B cell (primary cell): ENCODE results near the gene S1PR2.
"Not testable (repeated sequence)": the region's sequence is repeated elsewhere in the genome, so short reads cannot be mapped to it uniquely, and the experiment has no call there.

ENCODE experiments used
- EZH2 ChIP-seq: IDR thresholded peaks from 2 replicates; pipeline ENCODE4 v1.6.1; 2012; ENCODE audit warnings: borderline replicate concordance, low read depth, mild to moderate bottlenecking, moderate library complexity, low read length; ENCODE audit not compliant: insufficient read depth, poor library complexity, severe bottlenecking
- TF ChIP-seq, protein P1 (sequence below): fragments of 200-600 bp; IDR thresholded peaks from one replicate; pipeline ENCODE4 v1.8.0; 2022; ENCODE audit warnings: antibody characterized with exemption, mild to moderate bottlenecking

DNA sequence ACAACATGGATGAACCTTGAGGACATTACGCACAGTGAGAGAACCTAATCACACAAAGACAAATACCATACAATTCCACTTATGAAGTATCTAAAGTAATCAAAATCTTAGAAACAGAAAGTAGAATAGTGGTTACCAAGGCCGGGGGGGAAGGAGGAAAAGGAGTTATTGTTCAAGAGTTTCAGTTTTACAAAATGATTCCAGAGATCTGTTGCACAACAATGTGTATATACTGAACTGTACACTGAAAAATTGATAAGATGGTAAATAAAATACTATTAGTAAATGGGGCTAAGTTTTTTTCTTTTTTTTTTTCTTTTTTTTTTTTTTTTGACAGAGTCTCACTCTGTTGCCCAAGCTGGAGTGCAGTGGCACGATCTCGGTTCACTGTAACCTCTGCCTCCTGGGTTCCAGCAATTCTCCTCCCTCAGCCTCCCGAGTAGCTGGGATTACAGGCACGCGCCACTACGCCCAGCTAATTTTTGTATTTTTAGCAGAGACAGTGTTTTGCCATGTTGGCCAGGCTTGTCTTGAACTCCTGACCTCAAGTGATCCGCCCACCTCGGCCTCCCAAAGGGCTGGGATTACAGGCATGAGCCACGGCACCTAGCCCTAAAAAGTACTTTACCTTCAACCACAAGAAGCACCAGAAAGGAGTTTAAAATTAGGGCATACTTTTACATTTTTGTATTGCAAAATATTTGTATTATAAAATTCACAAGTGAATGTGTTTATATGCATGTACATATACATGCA is 32.1 kb downstream of the S1PR2 start:
- TF ChIP-seq, protein P1, sequence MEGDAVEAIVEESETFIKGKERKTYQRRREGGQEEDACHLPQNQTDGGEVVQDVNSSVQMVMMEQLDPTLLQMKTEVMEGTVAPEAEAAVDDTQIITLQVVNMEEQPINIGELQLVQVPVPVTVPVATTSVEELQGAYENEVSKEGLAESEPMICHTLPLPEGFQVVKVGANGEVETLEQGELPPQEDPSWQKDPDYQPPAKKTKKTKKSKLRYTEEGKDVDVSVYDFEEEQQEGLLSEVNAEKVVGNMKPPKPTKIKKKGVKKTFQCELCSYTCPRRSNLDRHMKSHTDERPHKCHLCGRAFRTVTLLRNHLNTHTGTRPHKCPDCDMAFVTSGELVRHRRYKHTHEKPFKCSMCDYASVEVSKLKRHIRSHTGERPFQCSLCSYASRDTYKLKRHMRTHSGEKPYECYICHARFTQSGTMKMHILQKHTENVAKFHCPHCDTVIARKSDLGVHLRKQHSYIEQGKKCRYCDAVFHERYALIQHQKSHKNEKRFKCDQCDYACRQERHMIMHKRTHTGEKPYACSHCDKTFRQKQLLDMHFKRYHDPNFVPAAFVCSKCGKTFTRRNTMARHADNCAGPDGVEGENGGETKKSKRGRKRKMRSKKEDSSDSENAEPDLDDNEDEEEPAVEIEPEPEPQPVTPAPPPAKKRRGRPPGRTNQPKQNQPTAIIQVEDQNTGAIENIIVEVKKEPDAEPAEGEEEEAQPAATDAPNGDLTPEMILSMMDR, result not testable (repeated sequence)
- not testable (repeated sequence) for TF ChIP-seq EZH2
